ENCODE measurements around the gene OR51S1. TPM values are rescaled to one million over a fixed set of nuclear protein-coding genes. Genes with fewer than 3 reads are reported as not detected.
"Not testable (repeated sequence)": the region's sequence is repeated elsewhere in the genome, so short reads cannot be mapped to it uniquely, and the experiment has no call there.

The OR51S1 gene
- total RNA-seq, 2 experiments from 2014 or later: not detected

GRCh38 chr11:4851033-4851432, 2.0 kb upstream of the OR51S1 start:
- ChIA-PET CTCF (no interaction called here), POLR2A (no interaction called here)
- Mint-ChIP-seq H3K4me1 (no peaks in the 10 kb centered on the region), H3K27ac (no peak overlapping the region), H3K4me3 (no peak overlapping the region), H3K9me3 (no peaks in the 10 kb centered on the region), H3K27me3 (no peaks in the 10 kb centered on the region), H3K36me3 (ENCODE audit: low read depth) (no peaks in the 10 kb centered on the region)
- DNase-seq: no peak

- POLR2A ChIA-PET: no interaction called here
- CTCF ChIA-PET: no interaction called here
- no peak for DNase-seq
- H3K36me3 Mint-ChIP-seq (ENCODE audit: low read depth): no peaks in the 10 kb centered on the region
- no peak overlapping the region for H3K4me3 Mint-ChIP-seq
- H3K9me3 Mint-ChIP-seq: no peaks in the 10 kb centered on the region
- no peak overlapping the region for H3K27ac Mint-ChIP-seq
- H3K27me3 Mint-ChIP-seq: no peaks in the 10 kb centered on the region
- H3K4me1 Mint-ChIP-seq: no peaks in the 10 kb centered on the region
Observed at GRCh38 chr11:4839851-4840549, 9.0 kb downstream of the OR51S1 start.

GRCh38 chr11:4830909-4831308, 18.1 kb downstream of the OR51S1 start:
- Mint-ChIP-seq H3K4me1 (no peaks in the 10 kb centered on the region), H3K27me3 (no peaks in the 10 kb centered on the region), H3K9me3 (no peaks in the 10 kb centered on the region), H3K27ac (no peak overlapping the region), H3K4me3 (no peak overlapping the region), H3K36me3 (ENCODE audit: low read depth) (no peaks in the 10 kb centered on the region)
- POLR2A ChIA-PET: no interaction called here
- CTCF ChIA-PET: no interaction called here
- DNase-seq: no peak

GRCh38 chr11:4830346-4830745, 18.7 kb downstream of the OR51S1 start:
- Mint-ChIP-seq H3K4me3 (no peak overlapping the region), H3K9me3 (no peaks in the 10 kb centered on the region), H3K4me1 (no peaks in the 10 kb centered on the region), H3K27ac (no peak overlapping the region), H3K36me3 (ENCODE audit: low read depth) (no peaks in the 10 kb centered on the region), H3K27me3 (no peaks in the 10 kb centered on the region)
- ChIA-PET POLR2A (no interaction called here), CTCF (no interaction called here)
- no peak for DNase-seq

GRCh38 chr11:4826425-4826824, 22.6 kb downstream of the OR51S1 start:
- ChIA-PET POLR2A (no interaction called here), CTCF (interaction anchor here (0.8 kb wide), 1 partner anchor 189 kb away, joined by 4 read pairs; the partner anchor contains the start of gene OR51D1)
- H3K9me3 Mint-ChIP-seq: no peaks in the 10 kb centered on the region

GRCh38 chr11:4825132-4825531, 23.9 kb downstream of the OR51S1 start:
- no peak for DNase-seq
- CTCF ChIA-PET: no interaction called here
- H3K4me3 Mint-ChIP-seq: no peak overlapping the region
- no peaks in the 10 kb centered on the region for H3K4me1 Mint-ChIP-seq
- no peaks in the 10 kb centered on the region for H3K9me3 Mint-ChIP-seq
- no peaks in the 10 kb centered on the region for H3K27me3 Mint-ChIP-seq
- POLR2A ChIA-PET: no interaction called here
- no peak overlapping the region for H3K27ac Mint-ChIP-seq
- H3K36me3 Mint-ChIP-seq (ENCODE audit: low read depth): no peaks in the 10 kb centered on the region

More at GRCh38 chr11:4826425-4826824, 22.6 kb downstream of the OR51S1 start:
- H3K4me1 Mint-ChIP-seq: no peaks in the 10 kb centered on the region
- H3K36me3 Mint-ChIP-seq (ENCODE audit: low read depth): no peaks in the 10 kb centered on the region
- no peak overlapping the region for H3K27ac Mint-ChIP-seq
- H3K27me3 Mint-ChIP-seq: no peaks in the 10 kb centered on the region
- DNase-seq: no peak
- H3K4me3 Mint-ChIP-seq: no peak overlapping the region

GRCh38 chr11:4821021-4821420, 28.0 kb downstream of the OR51S1 start, which contains the start of gene OR51F2:
Gene OR51F2 (plus strand): TSS chr11:4821321. CDS start chr11:4821422, 101 bp downstream.
- no peak within 1 kb of the TSS for H3K4me3 Mint-ChIP-seq
- no peaks in the 10 kb centered on the region for H3K4me1 Mint-ChIP-seq
- H3K27me3 Mint-ChIP-seq: no peaks in the 10 kb centered on the region
- H3K9me3 Mint-ChIP-seq: no peaks in the 10 kb centered on the region
- ChIA-PET CTCF (no interaction called here), POLR2A (no interaction called here)
- no peak within 1 kb of the TSS for H3K27ac Mint-ChIP-seq
- DNase-seq: no peak
- H3K36me3 Mint-ChIP-seq (ENCODE audit: low read depth): no peaks in the 10 kb centered on the region

- DNase-seq: no peak
- ChIA-PET POLR2A (no interaction called here), CTCF (interaction anchor here (1.1 kb wide), 1 partner anchor 172 kb away, joined by 3 read pairs; the partner anchor contains the start of gene OR51D1)
- H3K4me1 Mint-ChIP-seq: no peaks in the 10 kb centered on the region
- H3K9me3 Mint-ChIP-seq: no peaks in the 10 kb centered on the region
- H3K27me3 Mint-ChIP-seq: no peaks in the 10 kb centered on the region
- no peaks in the 10 kb centered on the region for H3K36me3 Mint-ChIP-seq (ENCODE audit: low read depth)
- no peak overlapping the region for H3K27ac Mint-ChIP-seq
- no peak overlapping the region for H3K4me3 Mint-ChIP-seq
Observed at GRCh38 chr11:4809246-4809645, 39.8 kb downstream of the OR51S1 start.

- no peak for DNase-seq
- CTCF ChIA-PET: no interaction called here
- Mint-ChIP-seq H3K27ac (no peak overlapping the region), H3K9me3 (no peaks in the 10 kb centered on the region), H3K36me3 (ENCODE audit: low read depth) (no peaks in the 10 kb centered on the region), H3K4me1 (no peaks in the 10 kb centered on the region), H3K4me3 (no peak overlapping the region), H3K27me3 (no peaks in the 10 kb centered on the region)
- POLR2A ChIA-PET: no interaction called here
Observed at GRCh38 chr11:4808476-4808875, 40.5 kb downstream of the OR51S1 start.

GRCh38 chr11:4804280-4804679, 44.7 kb downstream of the OR51S1 start, which contains the start of gene OR52R1:
Gene OR52R1 (minus strand): TSS chr11:4804380. CDS start chr11:4804380, 0 bp downstream.
- Mint-ChIP-seq H3K4me3 (no peak within 1 kb of the TSS), H3K36me3 (ENCODE audit: low read depth) (no peaks in the 10 kb centered on the region), H3K4me1 (no peaks in the 10 kb centered on the region), H3K27me3 (peaks cover 1% of the 10 kb centered on the region), H3K9me3 (no peaks in the 10 kb centered on the region), H3K27ac (no peak within 1 kb of the TSS)
- ChIA-PET CTCF (no interaction called here), POLR2A (no interaction called here)
- no peak for DNase-seq

- H3K27ac Mint-ChIP-seq; POLR2A ChIA-PET; H3K4me3 Mint-ChIP-seq; DNase-seq; H3K36me3 Mint-ChIP-seq (ENCODE audit: low read depth); H3K9me3 Mint-ChIP-seq; H3K27me3 Mint-ChIP-seq; H3K4me1 Mint-ChIP-seq; CTCF ChIA-PET: not testable (repeated sequence)
Observed at GRCh38 chr11:4801316-4801715, 47.7 kb downstream of the OR51S1 start.

GRCh38 chr11:4798427-4799183, 50.4 kb downstream of the OR51S1 start:
- Mint-ChIP-seq H3K9me3 (no peaks in the 10 kb centered on the region), H3K36me3 (ENCODE audit: low read depth) (no peaks in the 10 kb centered on the region), H3K4me1 (no peaks in the 10 kb centered on the region), H3K27me3 (peaks cover 1% of the 10 kb centered on the region), H3K27ac (no peak overlapping the region), H3K4me3 (no peak overlapping the region)
- no peak for DNase-seq
- ChIA-PET POLR2A (no interaction called here), CTCF (no interaction called here)
